Measurements from ENCODE around the gene TEX35.

The TEX35 gene

DNA sequence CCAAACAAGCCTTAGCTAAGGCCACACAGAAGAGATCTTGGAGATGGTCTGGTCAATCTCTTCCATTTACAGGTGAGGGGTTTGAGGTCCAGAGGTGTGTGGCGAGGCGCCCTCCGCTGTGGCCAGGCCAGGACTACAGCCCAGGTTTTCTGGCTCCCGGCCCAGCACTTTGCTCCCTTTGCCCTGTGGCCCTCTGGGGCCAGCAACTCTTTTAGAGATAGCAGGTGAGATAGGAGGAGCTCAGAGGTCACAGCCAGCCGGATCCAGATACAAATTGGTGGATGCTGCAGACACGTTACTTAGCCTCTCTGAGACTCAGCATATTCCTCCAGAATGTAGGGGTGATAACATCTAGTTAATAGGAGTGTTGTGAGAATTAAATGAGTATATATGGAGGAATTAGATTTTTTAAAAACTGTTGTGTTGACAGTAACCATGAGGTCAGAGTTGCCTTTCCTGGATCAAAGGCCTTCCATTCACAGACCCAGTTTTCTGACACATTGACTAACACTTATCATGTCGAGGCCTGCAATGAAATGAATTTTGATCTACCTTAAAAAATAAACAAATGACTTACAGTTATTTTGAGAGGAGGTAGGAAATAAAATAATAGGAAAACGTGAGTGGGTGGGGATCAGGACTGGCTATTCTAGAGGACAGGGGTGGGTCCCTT lies 16.6 kb downstream of the TEX35 start:
- DNase-seq (ENCODE audit: low read depth): no peak
- TF ChIP-seq, protein P1, sequence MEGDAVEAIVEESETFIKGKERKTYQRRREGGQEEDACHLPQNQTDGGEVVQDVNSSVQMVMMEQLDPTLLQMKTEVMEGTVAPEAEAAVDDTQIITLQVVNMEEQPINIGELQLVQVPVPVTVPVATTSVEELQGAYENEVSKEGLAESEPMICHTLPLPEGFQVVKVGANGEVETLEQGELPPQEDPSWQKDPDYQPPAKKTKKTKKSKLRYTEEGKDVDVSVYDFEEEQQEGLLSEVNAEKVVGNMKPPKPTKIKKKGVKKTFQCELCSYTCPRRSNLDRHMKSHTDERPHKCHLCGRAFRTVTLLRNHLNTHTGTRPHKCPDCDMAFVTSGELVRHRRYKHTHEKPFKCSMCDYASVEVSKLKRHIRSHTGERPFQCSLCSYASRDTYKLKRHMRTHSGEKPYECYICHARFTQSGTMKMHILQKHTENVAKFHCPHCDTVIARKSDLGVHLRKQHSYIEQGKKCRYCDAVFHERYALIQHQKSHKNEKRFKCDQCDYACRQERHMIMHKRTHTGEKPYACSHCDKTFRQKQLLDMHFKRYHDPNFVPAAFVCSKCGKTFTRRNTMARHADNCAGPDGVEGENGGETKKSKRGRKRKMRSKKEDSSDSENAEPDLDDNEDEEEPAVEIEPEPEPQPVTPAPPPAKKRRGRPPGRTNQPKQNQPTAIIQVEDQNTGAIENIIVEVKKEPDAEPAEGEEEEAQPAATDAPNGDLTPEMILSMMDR (conservative IDR thresholded peaks at IDR 0.05; ENCODE audit: low read depth, low read length): no peak
- no peak overlapping the region for H3K4me3 ChIP-seq (ENCODE audit: low read depth, low read length)

DNA sequence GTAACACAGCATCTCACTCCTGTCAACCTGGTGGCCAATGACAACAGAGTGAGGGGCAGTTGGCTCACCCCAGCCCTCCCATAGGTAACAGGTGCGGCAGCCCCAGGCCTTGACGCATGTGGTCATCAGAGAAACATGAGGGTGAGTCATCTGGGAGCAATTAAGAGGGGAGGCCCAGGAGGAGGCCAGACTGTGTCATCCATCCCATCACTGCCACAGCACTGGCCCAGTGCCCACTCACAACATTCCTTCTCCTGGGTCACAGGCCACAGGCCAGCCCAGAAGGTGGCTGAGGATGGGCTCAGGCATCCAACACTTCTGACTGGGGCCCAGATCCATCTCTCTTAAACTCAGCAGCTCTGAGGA lies 17.1 kb downstream of the TEX35 start:
- peak; percentile 65 for DNase-seq (ENCODE audit: low read depth)
- TF ChIP-seq, protein P1 (conservative IDR thresholded peaks at IDR 0.05; ENCODE audit: low read depth, low read length): no peak
- H3K4me3 ChIP-seq (ENCODE audit: low read depth, low read length): no peak overlapping the region

DNA sequence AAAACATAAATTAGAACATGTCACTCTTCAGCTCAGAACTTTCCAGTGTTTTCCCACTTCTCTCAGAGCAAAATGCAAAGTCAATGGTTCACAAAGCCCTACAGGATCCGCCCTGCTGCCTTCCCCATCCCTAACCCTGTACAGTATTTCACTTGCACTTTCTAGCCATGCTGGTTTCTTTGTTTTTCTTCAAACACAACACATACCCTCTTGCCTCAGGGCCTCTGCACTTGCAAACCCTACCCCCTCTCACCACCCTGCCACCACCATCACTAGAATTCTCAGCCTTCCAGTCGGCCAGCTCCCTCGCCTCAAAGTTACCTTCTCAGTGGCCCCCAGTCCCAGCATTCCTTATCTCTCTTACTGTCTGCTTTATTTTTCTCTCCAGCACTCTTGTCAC lies 17.6 kb downstream of the TEX35 start:
- DNase-seq (ENCODE audit: low read depth): no peak
- TF ChIP-seq, protein P1 (conservative IDR thresholded peaks at IDR 0.05; ENCODE audit: low read depth, low read length): no peak
- no peak overlapping the region for H3K4me3 ChIP-seq (ENCODE audit: low read depth, low read length)

DNA sequence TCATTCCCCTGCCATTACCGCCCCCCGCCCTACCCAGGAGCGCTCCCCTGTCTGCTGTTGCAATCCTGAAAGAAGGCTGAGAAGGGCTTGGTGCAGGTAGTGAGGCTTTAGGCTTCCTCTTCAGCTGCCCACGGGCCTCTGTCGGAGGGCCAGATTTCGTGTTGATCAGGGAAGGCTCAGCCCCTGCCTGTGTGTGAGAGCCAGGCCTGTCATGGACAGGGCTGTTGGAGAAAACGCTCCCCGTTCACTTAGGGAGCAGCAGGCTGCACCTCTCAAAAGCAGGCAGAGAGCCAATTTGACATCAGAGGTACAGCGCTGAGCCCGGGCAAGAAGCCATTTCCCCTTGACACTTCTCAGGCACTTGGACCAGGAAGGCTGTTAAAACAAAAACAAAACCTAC lies 19.0 kb downstream of the TEX35 start:
- H3K4me3 ChIP-seq (ENCODE audit: low read depth, low read length): no peak overlapping the region
- TF ChIP-seq, protein P1 (conservative IDR thresholded peaks at IDR 0.05; ENCODE audit: low read depth, low read length): no peak
- no peak for DNase-seq (ENCODE audit: low read depth)

DNA sequence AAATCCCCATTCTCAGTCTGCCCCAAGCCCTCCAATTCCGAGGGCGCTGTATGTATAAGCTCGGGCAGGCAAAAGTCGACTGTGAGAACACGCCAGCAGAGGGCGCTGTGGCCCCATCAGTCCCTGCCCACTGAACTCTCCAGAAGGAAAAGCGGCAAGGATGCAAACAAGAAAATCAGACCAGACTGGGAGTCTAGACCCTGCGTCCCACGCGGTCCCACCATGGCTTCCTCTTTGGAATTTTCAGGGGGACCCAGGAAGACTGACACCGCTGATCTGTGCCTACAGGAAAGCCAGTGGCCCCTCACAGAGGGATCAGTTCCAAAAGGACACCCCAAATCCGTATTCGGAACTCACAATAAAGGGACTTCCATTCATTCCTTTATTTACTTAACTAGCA lies 19.5 kb downstream of the TEX35 start:
- DNase-seq (ENCODE audit: low read depth): peak; percentile 89
- H3K4me3 ChIP-seq (ENCODE audit: low read depth, low read length): no peak overlapping the region
- TF ChIP-seq, protein P1 (conservative IDR thresholded peaks at IDR 0.05; ENCODE audit: low read depth, low read length): peak; percentile 91

GRCh38 chr1:178533121-178533946 lies 20.4 kb downstream of the TEX35 start:
- DNase-seq (ENCODE audit: low read depth): no peak
- TF ChIP-seq, protein P1 (conservative IDR thresholded peaks at IDR 0.05; ENCODE audit: low read depth, low read length): no peak
- no peak overlapping the region for H3K4me3 ChIP-seq (ENCODE audit: low read depth, low read length)

Measured in choroid plexus epithelial cell (primary cell).